Measurements from ENCODE around the gene AKT1.
"Not testable (repeated sequence)": the region's sequence is repeated elsewhere in the genome, so short reads cannot be mapped to it uniquely, and the experiment has no call there.

AKT1 gene

GRCh38 chr14:104818714-104819161 lies 23.2 kb upstream of the AKT1 start:
- no peak for DNase-seq (ENCODE audit: low read depth)

- no peak for DNase-seq (ENCODE audit: low read depth)
Observed at GRCh38 chr14:104817930-104818713, 22.6 kb upstream of the AKT1 start.

GRCh38 chr14:104816616-104816884 lies 21.0 kb upstream of the AKT1 start:
- no peak for DNase-seq (ENCODE audit: low read depth)

- DNase-seq (ENCODE audit: low read depth): not testable (repeated sequence)
Observed at GRCh38 chr14:104814701-104815100, 19.2 kb upstream of the AKT1 start.

GRCh38 chr14:104813286-104813685 lies 17.7 kb upstream of the AKT1 start:
- DNase-seq (ENCODE audit: low read depth): no peak

- DNase-seq (ENCODE audit: low read depth): no peak
Observed at GRCh38 chr14:104810316-104810715, 14.8 kb upstream of the AKT1 start.

- no peak for DNase-seq (ENCODE audit: low read depth)
Observed at GRCh38 chr14:104808456-104808855, 12.9 kb upstream of the AKT1 start.

- DNase-seq (ENCODE audit: low read depth): no peak
Observed at GRCh38 chr14:104806625-104807465, 11.3 kb upstream of the AKT1 start.

GRCh38 chr14:104805941-104806624 lies 10.5 kb upstream of the AKT1 start:
- DNase-seq (ENCODE audit: low read depth): no peak

GRCh38 chr14:104805326-104805678 lies 9.8 kb upstream of the AKT1 start:
- DNase-seq (ENCODE audit: low read depth): peak; percentile 93

- DNase-seq (ENCODE audit: low read depth): no peak
Observed at GRCh38 chr14:104804481-104805325, 9.2 kb upstream of the AKT1 start.

GRCh38 chr14:104803912-104804410 lies 8.4 kb upstream of the AKT1 start:
- DNase-seq (ENCODE audit: low read depth): peak; percentile 47

- no peak for DNase-seq (ENCODE audit: low read depth)
Observed at GRCh38 chr14:104803280-104803911, 7.8 kb upstream of the AKT1 start.

GRCh38 chr14:104802394-104803184 lies 7.0 kb upstream of the AKT1 start:
- no peak for DNase-seq (ENCODE audit: low read depth)

- DNase-seq (ENCODE audit: low read depth): no peak
Observed at GRCh38 chr14:104801520-104802393, 6.2 kb upstream of the AKT1 start.

GRCh38 chr14:104800771-104801519 lies 5.4 kb upstream of the AKT1 start, which contains the start of gene ZBTB42:
Gene ZBTB42 (plus strand): TSS chr14:104801101. CDS start chr14:104801198, 97 bp downstream.
- DNase-seq (ENCODE audit: low read depth): peak; percentile 62

GRCh38 chr14:104800015-104800770 lies 4.6 kb upstream of the AKT1 start:
- DNase-seq (ENCODE audit: low read depth): peak; percentile 80
